Measurements from ENCODE around the gene ATMIN.

GRCh38 chr16:80997964-80998620 lies 37.5 kb upstream of the ATMIN start:
- TF ChIP-seq CTCF (IDR thresholded peaks at IDR 0.05), result no peak
- no peak for TF ChIP-seq EZH2 (IDR thresholded peaks at IDR 0.05; ENCODE audit: borderline replicate concordance, insufficient read depth, low read depth, low read length, poor library complexity, severe bottlenecking)

Measured in B cell (primary cell).